Hepatocyte (in vitro differentiated cells): ENCODE data around the gene HAGH.

Experiments
- CTCF ChIP-seq: fragments of 200-600 bp; sonication (generic); IDR thresholded peaks from 2 replicates; pipeline ENCODE4 v1.5.1; 2016; ENCODE audit warnings: antibody characterized with exemption, mild to moderate bottlenecking; ENCODE audit not compliant: poor library complexity
- EZH2phosphoT487 ChIP-seq: fragments of 200-600 bp; sonication (generic); IDR thresholded peaks from one replicate; pipeline ENCODE4 v1.6.1; 2018; ENCODE audit warnings: antibody characterized with exemption, mild to moderate bottlenecking, low read depth, moderate library complexity; ENCODE audit not compliant: unreplicated experiment, severe bottlenecking

DNA sequence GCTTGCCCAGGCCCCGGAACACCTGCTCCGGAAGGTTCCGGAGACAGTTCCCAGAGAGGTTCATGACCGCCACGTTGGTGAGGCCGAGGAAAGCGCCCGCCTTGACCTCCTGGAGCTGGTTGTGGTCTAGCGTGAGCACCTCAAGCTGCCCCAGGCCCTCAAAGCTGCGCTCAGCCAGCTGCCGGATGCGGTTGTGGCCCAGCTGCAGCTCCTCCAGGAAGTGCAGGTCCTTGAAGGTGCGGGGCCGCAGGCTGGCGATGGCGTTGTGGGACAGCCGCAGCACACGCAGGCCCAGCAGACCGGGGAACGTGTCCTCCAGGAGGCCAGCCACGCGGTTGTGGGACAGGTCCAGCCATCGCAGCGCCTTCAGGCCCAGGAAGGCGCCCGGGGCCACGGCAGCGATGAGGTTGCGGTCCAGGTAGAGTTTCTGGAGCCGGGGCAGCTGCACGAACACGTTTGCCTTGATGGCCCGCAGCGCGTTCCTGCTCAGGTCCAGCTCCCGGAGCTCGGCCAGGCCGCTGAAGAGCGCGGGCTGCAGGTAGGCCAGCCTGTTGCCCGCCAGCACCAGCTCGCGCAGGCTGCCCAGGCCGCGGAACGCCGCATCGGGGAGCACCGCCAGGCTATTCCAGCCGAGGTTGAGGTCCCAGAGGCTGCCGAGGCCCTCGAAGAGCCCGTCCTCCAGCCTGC, 35.2 kb downstream of the HAGH start:
- no peak for TF ChIP-seq CTCF
- no peak for TF ChIP-seq EZH2phosphoT487
